NK-92 (cell line): ENCODE results near the gene RBPJL.

Experiments used
- DNase-seq: peaks from one replicate; lab custom pipeline; 2025; ENCODE audit not compliant: unreplicated experiment; lab: John Stamatoyannopoulos, UW

RBPJL gene

GRCh38 chr20:45358282-45359068 is 51.8 kb downstream of the RBPJL start:
- no peak for DNase-seq

- DNase-seq: no peak
These were observed 52.4 kb downstream of the RBPJL start for GRCh38 chr20:45359069-45359405.

- no peak for DNase-seq
These were observed 52.9 kb downstream of the RBPJL start for GRCh38 chr20:45359406-45360148.

GRCh38 chr20:45361793-45362192 is 55.2 kb downstream of the RBPJL start:
- DNase-seq: no peak

GRCh38 chr20:45362804-45363610 is 56.4 kb downstream of the RBPJL start, which contains the start of gene SYS1:
TSS of gene SYS1 (plus strand) at chr20:45363156. CDS start at chr20:45363532, 376 bp downstream.
- DNase-seq: peak; percentile 94

- DNase-seq: no peak
These were observed 57.2 kb downstream of the RBPJL start for GRCh38 chr20:45363611-45364492.

- no peak for DNase-seq
These were observed 58.9 kb downstream of the RBPJL start for GRCh38 chr20:45365444-45365970.

GRCh38 chr20:45366192-45366591 is 59.6 kb downstream of the RBPJL start:
- no peak for DNase-seq

GRCh38 chr20:45366631-45367030 is 60.0 kb downstream of the RBPJL start:
- no peak for DNase-seq

GRCh38 chr20:45367126-45367525 is 60.5 kb downstream of the RBPJL start:
- DNase-seq: no peak
